IPS-18a (cell line): ENCODE results near the gene TAS2R3.

Experiments
- H3K27ac ChIP-seq: one replicate; pipeline ENCODE4 v1.5.1; 2013; ENCODE audit warnings: low read length
- H3K27me3 ChIP-seq: one replicate; pipeline ENCODE4 v1.6.1; 2013; ENCODE audit warnings: mild to moderate bottlenecking, low read length; ENCODE audit not compliant: control insufficient read depth, insufficient read depth
- H3K36me3 ChIP-seq: one replicate; pipeline ENCODE4 v1.6.1; 2013; ENCODE audit warnings: low read depth, low read length; ENCODE audit not compliant: control insufficient read depth
- H3K4me1 ChIP-seq: one replicate; pipeline ENCODE4 v1.6.1; 2013; ENCODE audit warnings: low read depth, low read length; ENCODE audit not compliant: control insufficient read depth
- H3K4me3 ChIP-seq: one replicate; pipeline ENCODE4 v1.5.1; 2013; ENCODE audit warnings: low read length
- H3K9ac ChIP-seq: one replicate; pipeline ENCODE4 v1.6.1; 2013; ENCODE audit warnings: mild to moderate bottlenecking, low read length, moderate library complexity
- H3K9me3 ChIP-seq: one replicate; pipeline ENCODE4 v1.6.1; 2013; ENCODE audit warnings: low read depth, low read length; ENCODE audit not compliant: control insufficient read depth

The TAS2R3 gene

DNA sequence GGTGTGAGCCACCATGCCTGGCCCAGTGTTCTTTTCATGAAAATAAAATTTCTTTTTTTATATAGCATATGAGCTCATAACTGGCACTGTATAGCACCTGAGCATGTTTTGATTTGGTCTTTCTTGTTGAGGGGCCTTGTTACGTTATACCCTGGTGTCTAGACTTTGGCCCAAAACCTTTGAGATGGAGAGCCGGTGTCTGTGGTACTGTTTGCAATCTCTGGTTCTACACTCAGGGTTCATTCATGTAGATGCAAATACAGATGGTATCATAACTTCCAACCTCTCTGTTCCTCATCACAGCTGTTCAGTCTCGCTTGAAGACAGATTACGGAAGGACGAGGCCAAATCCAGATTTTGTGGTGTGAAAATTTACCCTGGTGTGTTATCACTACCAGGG lies 26.0 kb downstream of the TAS2R3 start, which contains the start of gene TAS2R5:
Gene TAS2R5 (plus strand): TSS at position 301 of the 400 bp plus-strand sequence. CDS start 145 bp downstream, outside the sequence.
- Histone ChIP-seq H3K4me1 (no peaks in the 10 kb centered on the region), H3K9me3 (no peaks in the 10 kb centered on the region), H3K9ac (no peak within 1 kb of the TSS), H3K36me3 (no peaks in the 10 kb centered on the region), H3K27ac (no peak within 1 kb of the TSS), H3K27me3 (no peaks in the 10 kb centered on the region), H3K4me3 (no peak within 1 kb of the TSS)

DNA sequence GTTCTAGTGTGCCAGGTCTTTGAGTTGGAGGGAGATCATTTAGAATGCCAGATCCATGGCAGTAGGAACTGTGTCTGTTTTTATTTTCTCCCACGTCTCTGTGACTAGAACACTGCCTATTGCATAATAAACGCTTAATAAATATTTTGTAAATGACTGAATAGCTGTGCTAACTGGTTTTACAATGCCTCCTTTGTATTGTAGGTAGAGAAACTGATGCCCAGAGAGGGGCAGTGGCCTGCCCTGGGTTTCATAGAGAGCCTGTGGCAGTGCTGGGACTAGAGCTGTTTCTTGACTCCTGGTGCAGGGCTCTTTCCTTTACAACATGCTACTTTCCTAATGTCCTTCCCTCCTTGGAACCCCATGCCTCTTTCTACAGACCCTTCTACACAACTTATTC lies 28.6 kb downstream of the TAS2R3 start:
- H3K27ac ChIP-seq: no peak overlapping the region
- no peaks in the 10 kb centered on the region for H3K4me1 ChIP-seq
- H3K36me3 ChIP-seq: no peaks in the 10 kb centered on the region
- H3K27me3 ChIP-seq: no peaks in the 10 kb centered on the region
- H3K9ac ChIP-seq: no peak overlapping the region
- no peaks in the 10 kb centered on the region for H3K9me3 ChIP-seq
- no peak overlapping the region for H3K4me3 ChIP-seq
